ENCODE data around the gene MEF2D.

Gene MEF2D

DNA sequence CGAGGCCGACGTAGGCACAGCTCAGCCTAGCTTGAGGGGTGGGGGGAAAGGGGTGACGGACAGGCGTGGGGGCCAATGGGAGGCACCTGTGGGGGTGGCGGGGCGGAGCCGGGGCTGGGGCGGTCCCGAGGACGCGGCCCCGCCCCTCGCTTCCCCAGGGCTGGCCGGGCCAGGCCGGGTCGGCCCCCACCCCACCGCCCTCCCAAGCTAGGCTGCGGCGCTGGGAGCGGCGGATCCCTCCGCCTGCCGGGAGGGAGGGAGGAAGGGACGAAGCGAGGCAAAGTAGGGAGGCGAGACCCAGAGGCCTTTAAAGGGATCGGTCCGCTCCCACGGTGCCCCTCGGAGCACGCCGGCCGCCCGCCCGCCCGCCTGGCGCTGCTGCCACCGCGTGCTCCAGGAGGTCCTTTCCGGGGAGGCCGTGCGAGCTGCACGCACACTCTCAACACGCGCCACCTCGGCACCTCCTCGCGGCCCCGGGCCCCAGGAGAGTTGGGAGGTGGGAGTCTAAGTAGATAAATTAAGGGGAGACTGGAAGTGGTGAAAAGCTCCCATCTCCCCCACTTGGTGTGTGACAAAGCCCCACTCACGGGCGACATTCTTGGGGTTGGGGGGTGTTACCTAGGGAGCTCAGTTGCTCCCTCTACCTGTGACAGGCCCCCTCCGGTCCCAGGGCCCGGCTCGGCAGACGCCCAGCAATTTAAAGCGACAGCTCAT is 375 bp upstream of the MEF2D start:
- DNase-seq (ENCODE audit: low spot score), result peak; percentile 84
- peak; percentile 22 for FAIRE-seq

DNA sequence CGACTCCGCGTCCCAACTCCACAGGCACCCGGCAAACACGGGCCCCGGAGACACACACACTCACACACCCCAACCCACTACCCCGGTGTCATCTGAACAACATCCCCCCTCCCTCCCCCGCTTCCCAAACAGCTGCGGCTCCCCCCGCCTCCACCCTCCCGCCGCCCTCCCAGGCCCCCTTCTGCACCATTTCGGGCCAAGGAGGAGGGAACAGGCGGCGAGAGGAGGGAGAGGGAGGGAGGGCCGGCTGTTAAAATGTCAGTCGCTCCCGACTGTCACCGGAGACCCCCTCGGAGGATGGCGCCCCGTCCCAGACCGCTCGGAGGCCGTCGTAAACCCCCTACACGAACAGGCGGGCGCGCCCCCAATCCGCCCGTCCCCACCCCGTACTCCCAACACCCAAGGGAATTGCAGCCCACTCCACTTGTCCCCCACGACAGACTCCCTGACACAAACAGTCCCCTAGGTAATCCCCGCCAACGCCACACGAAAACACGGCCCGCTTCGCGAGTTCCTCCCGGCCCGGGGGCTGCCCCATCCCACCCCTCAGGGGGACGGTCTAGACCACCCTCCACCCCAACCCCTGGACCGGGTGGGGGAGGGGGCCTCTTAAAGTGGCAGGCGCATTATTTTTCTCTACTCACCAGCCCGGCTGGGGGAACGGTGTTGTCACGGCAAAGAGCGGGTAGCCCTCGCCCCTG is 583 bp downstream of the MEF2D start:
- FAIRE-seq, result no peak
- no peak for DNase-seq (ENCODE audit: low spot score)

DNA sequence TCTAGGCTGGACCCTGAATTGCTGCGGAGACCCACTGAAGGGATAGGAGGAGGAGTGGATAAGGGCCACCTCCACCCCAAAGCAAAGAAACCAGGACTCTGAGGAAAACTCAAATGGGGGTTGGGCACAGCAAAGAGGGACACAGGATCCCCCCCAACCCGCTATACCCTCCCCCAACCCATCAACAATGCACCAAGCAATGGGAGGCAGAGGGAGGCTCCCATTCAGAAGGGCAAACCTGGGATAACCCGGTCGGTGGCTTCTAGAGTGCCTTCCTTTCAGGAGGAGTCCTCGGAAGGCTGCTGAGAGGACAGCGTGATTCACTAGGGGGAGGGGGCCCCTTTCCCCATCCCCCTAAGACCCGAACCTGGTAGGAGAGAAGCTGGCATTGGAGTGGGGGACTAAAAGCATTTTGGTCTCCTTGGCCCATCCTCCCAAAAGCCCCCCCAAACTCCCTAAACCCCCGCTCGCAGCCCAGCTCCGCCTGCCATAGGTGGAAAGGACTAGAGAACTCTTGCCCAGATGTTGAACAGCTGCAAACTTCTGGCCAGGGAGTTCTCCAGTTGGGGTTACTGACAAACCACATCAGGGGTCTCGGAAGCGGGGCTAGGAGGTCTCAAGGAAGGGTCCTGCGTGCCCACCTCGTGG is 1.3 kb downstream of the MEF2D start:
- DNase-seq (ENCODE audit: low spot score) (no peak), FAIRE-seq (no peak)

DNA sequence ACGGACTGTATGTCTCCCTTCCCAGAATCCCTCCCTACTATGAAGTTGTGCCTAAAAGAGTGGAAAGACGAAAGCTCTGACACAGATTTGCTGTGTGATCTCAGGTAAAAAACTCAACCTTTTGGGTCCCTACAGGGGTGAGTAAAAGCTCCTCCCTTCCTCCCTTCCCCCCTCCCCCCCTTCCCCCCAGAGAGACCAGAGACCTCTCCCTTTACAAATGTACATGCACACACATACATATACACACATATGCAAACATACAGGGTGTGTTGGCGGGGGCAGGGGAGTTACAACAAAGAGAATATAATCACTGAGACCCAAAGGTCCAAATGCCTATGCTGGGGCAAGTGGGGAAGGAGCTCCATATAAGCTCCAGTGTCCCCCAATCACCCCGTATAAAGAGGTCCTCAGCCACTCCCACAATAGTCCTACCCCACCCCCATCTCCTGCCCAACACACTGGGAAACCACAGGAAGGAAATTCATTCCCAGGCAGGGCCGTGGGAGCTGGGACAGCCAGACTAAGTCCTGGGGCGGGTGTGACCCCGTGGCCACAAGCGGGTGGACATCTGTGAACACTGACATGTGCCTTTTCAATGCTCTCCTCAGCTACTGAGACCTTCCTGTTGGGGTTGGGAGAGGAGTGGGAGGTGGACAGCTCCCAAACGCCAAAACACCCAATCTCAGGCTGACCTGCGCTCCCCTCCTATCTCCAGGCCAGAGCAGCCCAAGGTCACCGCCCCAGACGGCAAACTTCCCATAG is 2.0 kb downstream of the MEF2D start:
- FAIRE-seq, result no peak
- DNase-seq (ENCODE audit: low spot score), result peak; percentile 37

DNA sequence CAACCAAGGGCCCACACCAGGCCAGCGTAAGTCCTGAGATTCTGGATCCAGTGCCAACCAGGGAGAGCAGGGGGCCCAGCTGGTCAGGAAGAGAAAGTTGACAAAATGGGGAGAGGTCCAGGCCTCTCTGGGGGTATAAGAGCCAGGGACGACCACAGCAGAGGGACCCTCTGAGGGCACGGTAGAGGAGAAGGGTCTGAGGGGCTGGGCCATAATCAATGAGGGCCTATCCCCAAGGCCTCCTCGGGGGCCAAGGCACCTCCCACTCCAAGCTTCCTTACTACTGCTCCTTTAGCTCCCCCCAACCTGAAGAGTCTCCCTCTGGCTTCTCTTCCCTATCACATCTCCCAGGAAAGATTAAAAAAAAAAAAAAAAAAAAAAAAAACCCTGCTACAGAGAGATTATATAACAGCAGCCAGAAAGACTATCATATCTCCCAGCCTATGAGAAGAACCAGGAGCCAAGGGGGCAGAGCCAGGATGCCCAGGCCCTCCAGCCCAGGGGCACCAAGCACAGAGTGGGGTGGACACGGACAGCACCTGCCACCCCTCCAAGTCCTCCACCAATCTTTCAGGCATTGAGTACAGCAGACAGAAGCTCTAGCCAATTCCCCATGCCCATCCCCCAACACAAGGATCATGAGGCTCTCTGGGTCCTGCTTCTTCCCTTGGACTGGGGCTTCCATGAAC is 2.7 kb downstream of the MEF2D start:
- FAIRE-seq, result no peak
- DNase-seq (ENCODE audit: low spot score), result no peak

DNA sequence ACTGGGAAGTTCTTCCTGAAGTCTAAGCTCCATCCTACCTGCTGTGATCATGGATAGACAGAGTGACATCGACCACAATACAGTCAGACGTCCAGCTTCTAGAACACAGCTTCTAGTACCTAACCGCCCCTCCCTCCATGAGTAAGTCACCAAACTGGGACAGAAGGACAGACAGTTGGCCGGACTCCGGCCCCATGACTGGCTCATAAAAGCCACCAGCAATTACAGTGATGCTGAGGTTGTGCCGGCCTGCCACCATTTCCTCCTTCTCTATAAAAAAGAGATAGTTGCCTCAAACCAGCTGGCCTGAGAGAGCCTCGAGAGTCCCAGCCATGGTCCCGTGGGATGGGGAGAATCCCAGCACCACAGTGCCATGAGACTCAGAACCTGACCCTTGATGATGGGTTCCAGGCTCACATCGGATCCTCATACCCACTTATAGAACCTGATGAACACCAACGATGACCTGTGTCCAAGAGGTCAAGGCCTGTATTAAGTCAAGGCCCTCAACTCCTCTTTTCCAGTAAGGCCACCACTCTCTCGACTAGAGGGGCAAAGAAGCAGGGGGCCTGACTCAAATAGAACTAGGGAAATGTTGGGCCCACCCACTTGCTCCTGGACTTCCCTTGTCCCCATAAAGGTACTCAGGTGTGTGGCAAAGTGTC is 3.4 kb downstream of the MEF2D start:
- DNase-seq (ENCODE audit: low spot score) (peak; percentile 55), FAIRE-seq (no peak)

DNA sequence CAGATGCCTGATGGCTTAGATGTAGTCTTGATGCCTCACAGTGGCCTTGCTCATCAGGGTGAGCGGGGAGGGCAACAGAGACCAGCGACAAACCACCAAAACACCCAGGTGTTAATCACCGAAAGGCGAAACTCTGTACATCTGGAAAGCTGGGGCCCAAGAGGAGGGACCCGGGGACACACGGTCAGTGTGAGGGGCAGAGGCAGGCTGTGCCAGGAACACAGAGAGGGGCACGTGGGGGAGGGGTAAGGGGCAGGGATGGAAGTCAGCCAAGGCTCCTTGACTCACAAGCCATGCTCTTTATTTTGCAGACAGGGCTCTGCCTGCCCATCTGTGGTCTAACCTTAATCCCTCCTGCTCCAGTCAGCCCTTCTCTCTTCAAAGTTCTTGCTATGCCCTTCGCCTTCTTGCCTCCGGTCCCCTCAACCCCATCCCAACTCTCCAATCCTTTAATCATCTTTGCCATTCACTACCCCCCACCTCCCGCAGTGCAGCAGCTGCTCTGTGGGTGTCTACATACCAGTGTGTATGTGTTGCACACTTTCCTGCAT is 4.3 kb downstream of the MEF2D start:
- FAIRE-seq (no peak), DNase-seq (ENCODE audit: low spot score) (peak; percentile 41)

DNA sequence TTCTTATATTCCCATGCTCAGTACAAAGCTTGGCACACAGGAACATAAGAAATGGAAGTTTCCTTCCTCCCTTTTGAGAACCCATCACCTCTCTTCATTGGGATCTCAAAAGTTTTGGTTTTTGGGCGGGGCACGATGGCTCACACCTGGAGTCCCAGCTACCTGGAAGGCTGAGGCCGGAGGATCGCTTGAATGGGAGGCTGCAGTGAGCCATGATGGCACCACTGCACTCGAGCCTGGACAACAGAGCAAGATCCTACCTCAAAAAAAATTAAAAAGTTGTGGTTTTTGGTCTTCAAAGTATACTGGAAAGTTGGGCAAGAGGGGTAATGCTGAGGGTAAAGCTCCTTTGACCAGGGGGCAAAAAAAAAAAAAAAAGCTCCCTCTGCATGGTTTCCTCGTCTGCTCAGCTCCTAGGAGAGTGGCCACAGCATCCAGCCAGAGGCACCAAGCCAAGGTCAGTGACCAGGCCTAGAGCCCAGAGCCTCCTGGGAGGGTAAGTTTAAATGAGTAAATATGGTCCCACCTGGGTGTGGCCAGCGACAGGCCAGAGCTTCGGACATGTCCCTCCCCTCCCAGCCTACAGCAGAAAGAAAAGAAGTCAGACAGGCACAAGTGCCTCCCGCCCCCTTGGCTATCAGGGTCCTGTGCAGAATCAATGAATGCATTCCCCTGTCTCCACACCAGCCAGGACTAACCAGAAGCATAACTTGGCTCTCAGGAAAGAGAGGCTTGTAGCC is 5.0 kb downstream of the MEF2D start:
- FAIRE-seq (no peak), DNase-seq (ENCODE audit: low spot score) (no peak)

DNA sequence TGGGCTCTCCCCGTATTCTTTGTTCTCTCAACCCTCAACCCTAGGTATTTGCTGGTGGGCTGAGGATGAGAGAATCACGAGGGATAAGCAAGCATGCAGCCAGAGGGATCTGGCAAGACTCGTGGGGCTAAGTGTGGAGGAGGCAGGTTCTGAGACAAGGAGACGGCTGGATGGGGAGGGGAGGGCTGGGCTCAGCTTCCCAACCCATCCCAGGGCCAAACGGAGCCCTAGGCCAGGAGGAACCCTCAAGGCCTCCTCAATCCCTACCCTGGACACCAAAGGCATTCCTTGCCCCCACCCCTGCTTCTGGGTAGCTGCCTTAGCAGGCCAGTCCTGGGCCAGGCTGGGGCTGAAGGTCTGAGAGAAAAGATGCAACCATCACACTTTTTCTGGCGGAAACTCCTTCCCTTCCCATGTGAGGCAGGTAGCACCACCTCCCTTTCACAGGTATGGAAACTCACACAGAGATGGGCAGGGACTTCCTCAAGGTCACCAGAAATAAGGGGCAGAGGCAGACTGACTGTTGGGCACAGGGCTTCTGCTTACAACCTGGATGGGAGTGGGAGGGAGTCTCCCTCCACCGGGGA is 6.2 kb downstream of the MEF2D start:
- FAIRE-seq, result no peak
- no peak for DNase-seq (ENCODE audit: low spot score)

DNA sequence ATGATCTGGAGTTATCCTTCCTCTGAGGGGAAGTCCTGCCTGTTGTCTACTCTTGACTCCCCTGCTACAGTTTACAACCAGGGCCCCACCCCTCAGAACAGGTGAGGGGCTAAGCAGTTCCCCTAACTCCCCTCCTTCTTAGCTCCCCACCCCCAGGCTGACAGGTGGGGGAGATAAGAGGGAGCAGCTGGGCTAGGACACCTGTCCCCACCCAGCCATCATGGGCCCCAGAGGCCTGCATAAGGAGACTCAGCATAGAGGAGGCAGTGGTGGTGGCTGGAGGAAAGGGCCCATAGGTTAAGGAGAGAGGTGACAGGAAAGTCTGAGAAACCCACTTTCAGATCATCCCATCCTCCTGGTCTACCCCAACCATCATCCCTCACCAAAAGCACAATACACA is 6.8 kb downstream of the MEF2D start:
- FAIRE-seq (no peak), DNase-seq (ENCODE audit: low spot score) (no peak)

DNA sequence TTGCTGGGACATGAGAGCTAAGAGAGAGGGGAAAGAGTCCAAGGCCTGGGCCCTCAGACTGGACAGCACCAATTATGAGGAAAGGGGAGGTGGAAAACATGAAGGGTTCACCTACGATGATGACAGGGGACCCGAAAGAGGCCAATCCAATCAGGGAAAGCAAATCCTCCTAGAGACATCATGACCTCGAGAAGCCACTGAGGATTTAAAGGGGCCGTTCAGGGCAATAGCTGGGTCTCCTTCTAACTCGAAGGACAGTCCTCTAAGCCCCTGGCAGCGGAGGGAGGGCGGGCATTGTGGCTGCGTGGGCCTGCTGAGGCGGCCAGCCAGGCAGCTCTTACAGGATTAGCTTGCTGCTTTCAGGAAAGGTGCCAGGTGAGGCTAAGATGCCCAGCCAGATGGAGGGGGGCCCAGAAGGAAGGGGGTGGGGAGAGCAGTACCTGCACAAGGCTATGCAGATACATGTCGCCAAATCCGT is 7.4 kb downstream of the MEF2D start:
- no peak for FAIRE-seq
- DNase-seq (ENCODE audit: low spot score), result no peak

DNA sequence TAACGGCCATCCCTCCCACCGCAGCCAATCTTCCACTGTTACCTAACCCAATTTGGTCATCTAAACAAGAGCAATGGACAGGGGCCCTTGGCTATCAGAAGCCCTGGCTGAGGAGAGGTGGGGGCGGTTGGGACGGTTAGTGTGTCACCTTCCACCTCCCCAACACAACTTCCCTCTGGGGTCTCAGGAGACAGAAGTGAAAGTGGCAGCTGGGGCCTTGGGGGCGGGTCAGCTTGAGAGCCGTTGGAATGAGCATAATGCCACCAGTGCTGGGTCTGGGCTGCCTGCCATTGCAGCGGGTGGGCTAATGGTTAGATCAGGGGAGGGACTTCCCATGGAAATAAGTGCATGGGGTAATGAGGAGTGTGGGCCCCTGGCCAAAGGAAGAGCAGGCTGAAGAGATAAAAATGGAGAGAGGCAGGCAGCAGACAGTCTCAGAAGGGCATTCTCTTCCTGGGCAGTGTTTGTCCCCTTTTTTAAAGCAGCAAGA is 7.9 kb downstream of the MEF2D start:
- no peak for DNase-seq (ENCODE audit: low spot score)
- no peak for FAIRE-seq

DNA sequence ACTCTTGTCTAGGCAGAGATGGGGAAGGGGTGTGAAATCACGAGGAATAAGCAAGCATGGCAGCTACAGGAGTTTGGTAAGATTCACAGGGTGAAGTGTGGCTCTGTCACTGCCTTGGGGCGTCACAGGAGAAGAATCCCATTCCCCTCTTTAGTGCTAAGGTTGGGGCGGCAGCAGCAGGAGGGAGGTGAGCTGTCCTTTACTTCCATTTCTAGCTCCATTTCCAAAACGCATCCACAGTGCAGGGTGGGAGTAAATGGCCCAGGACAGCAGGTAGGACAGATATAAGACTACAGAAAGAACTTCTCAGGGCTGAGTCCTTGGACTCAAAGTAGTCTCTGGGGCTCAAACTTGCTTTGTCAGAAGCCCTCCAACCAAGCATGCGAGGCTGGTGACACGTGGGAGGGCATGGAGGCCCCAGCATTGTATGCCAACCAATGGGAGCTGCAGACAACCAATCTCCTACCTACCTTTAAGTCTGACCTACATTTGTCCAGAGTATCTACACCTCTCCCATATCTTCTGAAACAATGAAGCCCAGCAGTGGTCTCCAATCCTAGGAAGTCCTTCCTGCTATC is 8.5 kb downstream of the MEF2D start:
- DNase-seq (ENCODE audit: low spot score), result no peak
- FAIRE-seq, result no peak

DNA sequence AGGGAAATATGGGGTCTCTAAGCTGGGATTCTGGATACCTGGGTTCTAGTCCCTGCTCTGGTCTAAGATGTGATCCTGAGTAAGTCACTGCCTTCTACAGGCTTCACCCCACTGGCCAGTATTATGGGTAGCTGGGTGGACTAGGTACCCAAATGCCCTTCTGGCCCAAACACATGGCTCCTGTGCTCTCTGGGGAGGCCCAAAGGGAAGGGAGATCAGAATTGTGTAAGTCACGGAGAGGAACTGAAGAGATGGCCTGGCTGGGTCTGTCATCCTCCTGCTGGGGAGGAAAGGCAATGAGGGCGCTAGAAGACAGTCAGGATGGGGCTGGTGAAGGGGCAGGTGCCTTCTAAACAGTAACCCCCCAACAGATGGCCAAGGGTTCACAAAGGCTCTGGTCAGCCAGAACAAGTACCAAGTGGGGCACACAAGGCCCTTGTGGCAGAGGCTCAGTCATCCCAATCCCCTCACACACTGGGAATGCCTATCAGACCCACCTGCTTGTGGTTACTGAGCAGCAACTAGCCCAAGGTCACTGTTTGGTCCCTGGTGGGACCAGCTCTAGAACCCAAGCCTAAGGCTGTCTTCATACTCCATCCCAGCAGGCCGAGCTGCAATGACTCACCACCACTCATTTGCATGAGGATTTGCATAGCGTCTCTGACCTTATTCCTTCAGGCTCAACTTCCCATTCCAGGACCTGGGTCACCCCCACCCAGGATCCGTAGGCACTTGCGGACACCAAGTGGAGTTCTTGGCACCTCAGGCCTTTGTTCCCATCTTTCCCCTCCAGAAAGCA is 9.2 kb downstream of the MEF2D start:
- DNase-seq (ENCODE audit: low spot score), result no peak
- no peak for FAIRE-seq

DNA sequence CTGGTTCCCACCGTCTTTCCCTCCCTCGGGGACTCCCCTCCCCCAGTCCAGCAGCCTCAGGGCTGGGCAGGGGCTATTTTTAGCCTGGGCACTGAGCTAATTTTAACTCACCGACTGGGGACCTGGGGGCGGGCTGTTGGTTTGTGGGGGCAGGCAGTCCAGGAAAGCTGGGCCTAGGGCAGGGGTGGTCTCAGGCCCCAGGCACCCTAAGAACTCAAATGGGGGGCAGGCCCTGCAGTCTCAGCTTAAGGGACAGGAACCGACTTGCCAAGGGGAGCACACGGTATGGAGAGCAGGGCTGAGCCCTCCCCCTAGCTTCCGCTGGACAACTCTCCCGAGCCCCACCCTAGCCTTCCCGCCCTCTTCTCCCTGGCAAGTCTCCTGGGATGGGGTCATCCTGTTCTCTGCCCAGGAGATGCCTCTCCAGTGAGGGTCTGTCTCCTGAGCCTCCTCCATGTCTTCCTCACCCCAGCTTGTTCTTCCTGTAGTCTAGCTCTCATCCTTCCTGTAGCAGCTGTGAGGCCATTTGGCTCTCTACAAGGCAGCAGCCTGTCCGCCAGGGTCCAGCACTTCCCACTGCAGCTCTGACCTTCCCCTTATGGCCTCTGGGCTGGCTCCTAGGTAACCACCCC is 10.1 kb downstream of the MEF2D start:
- DNase-seq (ENCODE audit: low spot score) (no peak), FAIRE-seq (no peak)

DNA sequence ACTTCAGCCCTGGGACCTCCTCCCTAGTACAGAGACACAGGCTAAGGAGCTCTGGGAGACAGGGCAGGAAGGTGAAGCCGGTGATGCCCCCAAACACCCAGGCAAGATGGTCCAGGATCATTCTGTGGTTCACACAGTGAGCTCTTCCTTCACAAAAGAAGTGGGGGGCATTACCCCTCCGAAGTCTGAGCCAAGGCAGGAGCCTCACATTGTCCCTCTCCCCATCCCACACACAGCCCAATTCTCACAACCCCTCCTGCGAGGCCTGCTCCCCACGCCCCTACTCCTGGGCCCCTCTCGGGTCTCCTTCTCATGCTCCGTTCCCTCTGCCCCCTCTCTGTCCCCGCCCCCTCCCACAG is 10.7 kb downstream of the MEF2D start:
- DNase-seq (ENCODE audit: low spot score) (no peak), FAIRE-seq (no peak)

DNA sequence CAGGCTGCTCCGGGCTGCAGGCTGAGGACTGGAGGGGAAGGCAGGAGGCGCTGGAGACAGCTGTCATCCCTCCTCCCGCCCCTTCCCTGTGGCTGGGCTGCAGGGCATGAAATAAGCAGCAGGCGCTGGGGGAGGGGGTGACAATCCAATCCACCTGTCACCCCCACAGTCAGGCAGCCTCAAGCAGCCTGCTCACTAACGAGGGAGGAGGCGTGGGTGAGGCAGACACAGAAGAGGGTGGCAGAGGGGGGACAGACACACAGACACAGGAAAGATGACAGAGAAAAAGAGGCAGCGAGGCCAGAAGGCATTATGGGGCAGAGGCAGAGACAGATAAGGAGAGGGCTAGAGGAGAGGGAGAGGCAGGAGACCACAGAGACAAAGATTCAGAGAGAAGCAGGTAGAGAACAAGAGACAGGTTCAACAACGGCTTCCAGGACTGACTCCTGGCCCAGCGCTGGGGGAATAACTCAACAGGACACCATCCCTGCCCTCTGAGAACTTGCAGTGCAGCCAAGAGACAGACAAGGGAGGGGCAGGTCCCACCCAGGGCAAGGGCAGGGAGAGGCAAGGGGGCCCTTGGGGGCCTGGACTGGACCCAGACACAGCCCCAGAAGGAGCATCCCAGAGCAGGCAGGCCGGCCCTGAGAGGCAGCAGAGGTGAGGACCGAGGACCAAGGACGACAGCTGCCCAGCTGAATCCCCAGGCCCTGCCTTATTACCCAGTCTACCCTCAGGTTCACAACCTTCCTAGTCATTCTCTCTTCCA is 11.2 kb downstream of the MEF2D start:
- DNase-seq (ENCODE audit: low spot score), result no peak
- no peak for FAIRE-seq
